Sigmoid colon (tissue), 7 donors: Measurements from ENCODE around the gene ZFYVE28. TPM values are rescaled to one million over a fixed set of nuclear protein-coding genes. Genes with fewer than 3 reads are reported as not detected.
A peak's percentile ranks its signal among the peaks of the same experiment; 100 is the strongest.

Experiments used
- DNase-seq: peaks from one replicate; pipeline ENCODE4 v3.0.0-alpha.2; 2019
- H3K27ac ChIP-seq, 4 donors: fragments of 200-600 bp; sonication (generic); one replicate each; pipeline ENCODE4 v1.5.1; 2016 to 2019; ENCODE audit warnings: mild to moderate bottlenecking in 1 of 4
- H3K27me3 ChIP-seq, 3 donors: fragments of 200-600 bp; sonication (generic); one replicate each; pipeline ENCODE4 v1.5.1; 2019; ENCODE audit warnings: mild to moderate bottlenecking in 1 of 3
- H3K36me3 ChIP-seq, 4 donors: fragments of 200-600 bp; sonication (generic); one replicate each; pipeline ENCODE4 v1.5.1; 2016 to 2019
- H3K4me1 ChIP-seq, 4 donors: fragments of 200-600 bp; sonication (generic); one replicate each; pipeline ENCODE4 v1.5.1; 2017 to 2019
- H3K4me3 ChIP-seq, 4 donors: fragments of 200-600 bp; sonication (generic); one replicate each; pipeline ENCODE4 v1.5.1; 2017 to 2019; ENCODE audit warnings: mild to moderate bottlenecking in 2 of 4, moderate library complexity in 1 of 4
- H3K9me3 ChIP-seq, 4 donors: fragments of 200-600 bp in 3 of 4; sonication (generic) in 3 of 4; one replicate each; pipeline versions ENCODE4 v1.5.1 to v1.6.1; 2013 to 2019
- EP300 ChIP-seq, 4 donors: sonication (generic); formaldehyde crosslinking; IDR thresholded peaks; one replicate each; pipeline ENCODE4 v1.6.1; 2017; ENCODE audit warnings: antibody characterized with exemption in 4 of 4
- POLR2A ChIP-seq, 2 donors: fragments of 450-650 bp; IDR thresholded peaks; one replicate each; pipeline ENCODE4 v1.6.1; 2016; ENCODE audit warnings: antibody characterized with exemption in 2 of 2, mild to moderate bottlenecking in 2 of 2, moderate library complexity in 2 of 2
- POLR2AphosphoS5 ChIP-seq, 4 donors: sonication (generic); formaldehyde crosslinking; IDR thresholded peaks; one replicate each; pipeline ENCODE4 v1.6.1; 2017; ENCODE audit warnings: antibody characterized with exemption in 4 of 4
- WGBS, 2 donors: extraction: QIAGEN DNeasy Blood & Tissue Kit; methylation state at CpG; one replicate each; pipeline ENCODE4 v1.1.7; 2013; 5-methylcytosine and 5-hydroxymethylcytosine counted together
- intact Hi-C: fragments of 100-400 bp; cut with DNase I; formaldehyde crosslinking; loops from one replicate; pipeline ENCODE4 v1.15.1; 2023
- polyA plus RNA-seq, 3 donors: library from polyadenylated mRNA; stranded (reverse); fragments of 200-250 nt; gene quantifications; one replicate each; pipeline ENCODE4 v1.2.3, GENCODE V29; 2013
- total RNA-seq, 4 donors: library from RNA; depleted of rRNA; stranded (reverse); fragments of >200 nt; gene quantifications; one replicate each; pipeline ENCODE4 v1.1.0, GENCODE V29; 2016
- TF ChIP-seq, protein P1 (sequence below), 4 experiments: fragments of 450-650 bp in 3 of 4; fragments of 200-600 bp in 1 of 4; IDR thresholded peaks; one replicate each; pipeline ENCODE4 v1.5.1; 2016 to 2019; ENCODE audit warnings: antibody characterized with exemption in 4 of 4, mild to moderate bottlenecking in 3 of 4, moderate library complexity in 2 of 4
- donor health status: healthy with polysubstance abuse.
- donor health status: Bipolar disorder and iron deficiency.
- donor health status: healthy.

Gene ZFYVE28
- total and polyA plus RNA-seq, 7 donors: 3.1 to 24.1 (median 13.0) TPM

- no peak for DNase-seq
- intact Hi-C loops: no loop called here
- Histone ChIP-seq H3K36me3 (no peaks in the 10 kb centered on the region), H3K27ac (no peak overlapping the region), H3K27me3 (peaks cover 0 to 2% (median 0%) of the 10 kb centered on the region in 3 donors), H3K4me1 (no peaks in the 10 kb centered on the region), H3K4me3 (no peak overlapping the region), H3K9me3 (no peaks in the 10 kb centered on the region)
- TF ChIP-seq, protein P1, sequence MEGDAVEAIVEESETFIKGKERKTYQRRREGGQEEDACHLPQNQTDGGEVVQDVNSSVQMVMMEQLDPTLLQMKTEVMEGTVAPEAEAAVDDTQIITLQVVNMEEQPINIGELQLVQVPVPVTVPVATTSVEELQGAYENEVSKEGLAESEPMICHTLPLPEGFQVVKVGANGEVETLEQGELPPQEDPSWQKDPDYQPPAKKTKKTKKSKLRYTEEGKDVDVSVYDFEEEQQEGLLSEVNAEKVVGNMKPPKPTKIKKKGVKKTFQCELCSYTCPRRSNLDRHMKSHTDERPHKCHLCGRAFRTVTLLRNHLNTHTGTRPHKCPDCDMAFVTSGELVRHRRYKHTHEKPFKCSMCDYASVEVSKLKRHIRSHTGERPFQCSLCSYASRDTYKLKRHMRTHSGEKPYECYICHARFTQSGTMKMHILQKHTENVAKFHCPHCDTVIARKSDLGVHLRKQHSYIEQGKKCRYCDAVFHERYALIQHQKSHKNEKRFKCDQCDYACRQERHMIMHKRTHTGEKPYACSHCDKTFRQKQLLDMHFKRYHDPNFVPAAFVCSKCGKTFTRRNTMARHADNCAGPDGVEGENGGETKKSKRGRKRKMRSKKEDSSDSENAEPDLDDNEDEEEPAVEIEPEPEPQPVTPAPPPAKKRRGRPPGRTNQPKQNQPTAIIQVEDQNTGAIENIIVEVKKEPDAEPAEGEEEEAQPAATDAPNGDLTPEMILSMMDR (IDR thresholded peaks at IDR 0.05): no peak
- TF ChIP-seq POLR2A (IDR thresholded peaks at IDR 0.05) (no peak), EP300 (IDR thresholded peaks at IDR 0.05) (no peak), POLR2AphosphoS5 (IDR thresholded peaks at IDR 0.05) (no peak)
- WGBS, 2 donors: 86 to 89% methylated on average over 30 of the region's 30 CpGs
Observed at GRCh38 chr4:2436761-2437474, 18.5 kb upstream of the ZFYVE28 start.

GRCh38 chr4:2436301-2436700 lies 17.9 kb upstream of the ZFYVE28 start:
- Histone ChIP-seq H3K36me3 (no peaks in the 10 kb centered on the region), H3K4me3 (no peak overlapping the region), H3K27me3 (no peaks in the 10 kb centered on the region), H3K27ac (no peak overlapping the region), H3K4me1 (no peaks in the 10 kb centered on the region), H3K9me3 (no peaks in the 10 kb centered on the region)
- intact Hi-C loops: no loop called here
- TF ChIP-seq, protein P1 (IDR thresholded peaks at IDR 0.05): peak in 1 of 4 experiments; percentile 5
- TF ChIP-seq POLR2AphosphoS5 (IDR thresholded peaks at IDR 0.05): no peak
- 16 to 64% methylated on average over 10 of the region's 10 CpGs for WGBS, 2 donors
- no peak for DNase-seq

GRCh38 chr4:2434420-2434819 lies 16.0 kb upstream of the ZFYVE28 start:
- intact Hi-C loops: no loop called here
- Histone ChIP-seq H3K9me3 (no peaks in the 10 kb centered on the region), H3K36me3 (no peaks in the 10 kb centered on the region), H3K27ac (no peak overlapping the region), H3K4me3 (no peak overlapping the region), H3K27me3 (no peaks in the 10 kb centered on the region), H3K4me1 (no peaks in the 10 kb centered on the region)
- TF ChIP-seq POLR2AphosphoS5 (IDR thresholded peaks at IDR 0.05): no peak
- no peak for TF ChIP-seq EP300 (IDR thresholded peaks at IDR 0.05)
- TF ChIP-seq, protein P1 (IDR thresholded peaks at IDR 0.05): no peak
- no peak for TF ChIP-seq POLR2A (IDR thresholded peaks at IDR 0.05)
- no peak for DNase-seq
- 68 to 72% methylated on average over 9 of the region's 9 CpGs for WGBS, 2 donors

GRCh38 chr4:2433609-2434350 lies 15.3 kb upstream of the ZFYVE28 start:
- Histone ChIP-seq H3K4me1 (no peaks in the 10 kb centered on the region), H3K27me3 (no peaks in the 10 kb centered on the region), H3K9me3 (no peaks in the 10 kb centered on the region), H3K4me3 (no peak overlapping the region), H3K36me3 (no peaks in the 10 kb centered on the region), H3K27ac (no peak overlapping the region)
- WGBS, 2 donors: 82 to 83% methylated on average over 29 of the region's 29 CpGs
- intact Hi-C loops: no loop called here
- TF ChIP-seq EP300 (IDR thresholded peaks at IDR 0.05) (no peak), POLR2AphosphoS5 (IDR thresholded peaks at IDR 0.05) (no peak), POLR2A (IDR thresholded peaks at IDR 0.05) (no peak)
- TF ChIP-seq, protein P1 (IDR thresholded peaks at IDR 0.05): no peak
- no peak for DNase-seq
